ENCODE measurements around the gene LRRC36.
"Not testable (repeated sequence)": the region's sequence is repeated elsewhere in the genome, so short reads cannot be mapped to it uniquely, and the experiment has no call there.

The LRRC36 gene

DNA sequence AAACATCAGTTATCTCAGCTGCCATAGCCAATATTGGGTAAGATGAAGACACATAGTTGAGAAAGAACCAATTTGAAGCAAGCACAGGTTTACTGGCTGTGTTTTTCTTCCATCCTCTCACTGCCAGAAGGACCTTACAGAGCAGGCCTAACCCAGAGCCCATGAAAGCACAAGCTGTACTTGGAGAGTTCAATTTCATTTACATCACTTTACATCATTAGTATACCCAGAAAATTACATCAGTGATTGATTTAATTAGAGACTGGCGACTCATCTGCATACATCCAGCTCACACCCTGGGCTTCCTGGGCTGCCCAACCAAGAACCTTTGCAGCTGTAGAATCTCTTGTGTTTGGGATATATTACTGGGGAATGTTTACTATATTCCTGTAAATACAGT is 23.7 kb downstream of the LRRC36 start:
- no peaks in the 10 kb centered on the region for H3K79me2 ChIP-seq (ENCODE audit: low read length)
- no peak overlapping the region for H3K9ac ChIP-seq (ENCODE audit: low read length)
- no peaks in the 10 kb centered on the region for H4K20me1 ChIP-seq (ENCODE audit: insufficient read depth, low read length)
- H3K4me2 ChIP-seq (ENCODE audit: low read length): no peak overlapping the region
- H3K4me3 ChIP-seq (ENCODE audit: low read length): no peak overlapping the region
- H2AFZ ChIP-seq (ENCODE audit: low read depth, low read length): no peak overlapping the region
- H3K36me3 ChIP-seq (replicated peaks; ENCODE audit: low read depth, low read length): no peaks in the 10 kb centered on the region
- no peaks in the 10 kb centered on the region for H3K4me1 ChIP-seq (ENCODE audit: low read length)
- H3K27ac ChIP-seq (ENCODE audit: low read length): no peak overlapping the region
- no peaks in the 10 kb centered on the region for H3K9me3 ChIP-seq (ENCODE audit: insufficient read depth, low read length)
- H3K27me3 ChIP-seq (ENCODE audit: low read depth, low read length): no peaks in the 10 kb centered on the region
- TF ChIP-seq, protein P1, sequence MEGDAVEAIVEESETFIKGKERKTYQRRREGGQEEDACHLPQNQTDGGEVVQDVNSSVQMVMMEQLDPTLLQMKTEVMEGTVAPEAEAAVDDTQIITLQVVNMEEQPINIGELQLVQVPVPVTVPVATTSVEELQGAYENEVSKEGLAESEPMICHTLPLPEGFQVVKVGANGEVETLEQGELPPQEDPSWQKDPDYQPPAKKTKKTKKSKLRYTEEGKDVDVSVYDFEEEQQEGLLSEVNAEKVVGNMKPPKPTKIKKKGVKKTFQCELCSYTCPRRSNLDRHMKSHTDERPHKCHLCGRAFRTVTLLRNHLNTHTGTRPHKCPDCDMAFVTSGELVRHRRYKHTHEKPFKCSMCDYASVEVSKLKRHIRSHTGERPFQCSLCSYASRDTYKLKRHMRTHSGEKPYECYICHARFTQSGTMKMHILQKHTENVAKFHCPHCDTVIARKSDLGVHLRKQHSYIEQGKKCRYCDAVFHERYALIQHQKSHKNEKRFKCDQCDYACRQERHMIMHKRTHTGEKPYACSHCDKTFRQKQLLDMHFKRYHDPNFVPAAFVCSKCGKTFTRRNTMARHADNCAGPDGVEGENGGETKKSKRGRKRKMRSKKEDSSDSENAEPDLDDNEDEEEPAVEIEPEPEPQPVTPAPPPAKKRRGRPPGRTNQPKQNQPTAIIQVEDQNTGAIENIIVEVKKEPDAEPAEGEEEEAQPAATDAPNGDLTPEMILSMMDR (IDR thresholded peaks at IDR 0.05; ENCODE audit: low read depth, low read length): no peak
- no peak for TF ChIP-seq EZH2phosphoT487 (IDR thresholded peaks at IDR 0.05; ENCODE audit: low read depth)

DNA sequence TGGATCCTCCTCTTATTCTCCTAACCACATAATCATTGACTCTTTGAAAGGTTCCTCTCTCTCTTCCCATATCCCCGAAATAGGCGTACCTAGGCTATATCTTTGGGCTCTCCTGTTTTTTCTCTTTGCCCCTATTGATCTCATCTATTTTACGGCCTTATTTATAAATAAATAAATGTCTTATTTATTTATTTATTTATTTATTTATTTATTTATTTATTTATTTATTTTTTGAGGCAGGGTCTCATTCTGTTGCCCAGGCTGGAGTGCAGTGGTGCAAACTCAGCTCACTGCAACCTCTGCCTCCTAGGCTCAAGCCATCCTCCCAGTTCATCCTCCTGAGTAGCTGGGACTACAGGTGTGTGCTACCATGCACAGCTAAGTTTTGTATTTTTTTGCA is 25.8 kb downstream of the LRRC36 start:
- H3K9me3 ChIP-seq (ENCODE audit: insufficient read depth, low read length); H3K36me3 ChIP-seq (replicated peaks; ENCODE audit: low read depth, low read length); H3K4me3 ChIP-seq (ENCODE audit: low read length); H3K4me1 ChIP-seq (ENCODE audit: low read length); H3K79me2 ChIP-seq (ENCODE audit: low read length); H3K4me2 ChIP-seq (ENCODE audit: low read length); H3K9ac ChIP-seq (ENCODE audit: low read length); H4K20me1 ChIP-seq (ENCODE audit: insufficient read depth, low read length); H2AFZ ChIP-seq (ENCODE audit: low read depth, low read length); H3K27ac ChIP-seq (ENCODE audit: low read length); H3K27me3 ChIP-seq (ENCODE audit: low read depth, low read length): not testable (repeated sequence)

DNA sequence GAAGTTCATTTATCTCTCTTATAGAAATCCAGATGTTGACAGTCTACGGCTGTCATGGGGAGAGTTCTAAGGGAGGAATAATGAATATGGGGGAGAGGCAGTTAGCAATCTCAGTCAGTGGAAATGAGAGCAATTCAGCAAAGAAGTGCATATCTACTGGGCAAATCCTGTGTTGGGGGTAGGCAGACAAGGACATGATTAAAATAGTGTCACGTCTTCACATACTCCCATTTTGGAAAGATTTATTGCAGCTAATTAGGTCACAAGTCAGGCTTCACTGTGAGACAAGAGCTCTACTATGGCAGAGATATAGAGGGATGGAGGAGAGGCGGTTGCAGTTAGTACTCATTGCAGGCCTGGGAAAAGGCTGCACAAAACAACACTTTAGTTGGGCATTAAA is 29.8 kb downstream of the LRRC36 start:
- H3K36me3 ChIP-seq (replicated peaks; ENCODE audit: low read depth, low read length): no peaks in the 10 kb centered on the region
- H4K20me1 ChIP-seq (ENCODE audit: insufficient read depth, low read length): no peaks in the 10 kb centered on the region
- H3K4me3 ChIP-seq (ENCODE audit: low read length): no peak overlapping the region
- H2AFZ ChIP-seq (ENCODE audit: low read depth, low read length): no peak overlapping the region
- H3K4me2 ChIP-seq (ENCODE audit: low read length): no peak overlapping the region
- no peaks in the 10 kb centered on the region for H3K79me2 ChIP-seq (ENCODE audit: low read length)
- TF ChIP-seq, protein P1 (IDR thresholded peaks at IDR 0.05; ENCODE audit: low read depth, low read length): no peak
- no peak for TF ChIP-seq EZH2phosphoT487 (IDR thresholded peaks at IDR 0.05; ENCODE audit: low read depth)
- no peaks in the 10 kb centered on the region for H3K4me1 ChIP-seq (ENCODE audit: low read length)
- H3K9me3 ChIP-seq (ENCODE audit: insufficient read depth, low read length): no peaks in the 10 kb centered on the region
- H3K27me3 ChIP-seq (ENCODE audit: low read depth, low read length): no peaks in the 10 kb centered on the region
- H3K9ac ChIP-seq (ENCODE audit: low read length): no peak overlapping the region
- H3K27ac ChIP-seq (ENCODE audit: low read length): no peak overlapping the region

DNA sequence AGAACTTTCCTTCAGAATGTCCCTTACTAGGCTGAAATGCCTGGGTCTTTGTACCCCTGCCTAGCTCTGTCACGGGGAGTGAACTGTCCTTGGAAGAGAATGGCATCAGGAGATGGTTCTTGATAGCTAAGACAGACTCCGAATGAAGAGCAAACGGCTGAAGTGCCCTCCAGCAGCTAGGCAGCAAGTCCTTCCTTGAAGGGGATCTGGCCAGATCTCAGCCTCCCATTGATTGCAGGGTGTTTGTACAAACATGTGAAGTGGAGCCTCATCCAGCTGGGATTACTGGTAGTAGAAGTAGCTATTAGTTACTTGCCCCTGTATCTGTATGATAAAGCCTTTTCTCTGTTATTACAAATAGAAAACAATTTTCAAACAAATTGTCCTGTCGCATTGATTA is 30.9 kb downstream of the LRRC36 start:
- no peak for TF ChIP-seq EZH2phosphoT487 (IDR thresholded peaks at IDR 0.05; ENCODE audit: low read depth)
- TF ChIP-seq, protein P1 (IDR thresholded peaks at IDR 0.05; ENCODE audit: low read depth, low read length): no peak
- H4K20me1 ChIP-seq (ENCODE audit: insufficient read depth, low read length): no peaks in the 10 kb centered on the region
- H3K9ac ChIP-seq (ENCODE audit: low read length): no peak overlapping the region
- H3K27me3 ChIP-seq (ENCODE audit: low read depth, low read length): no peaks in the 10 kb centered on the region
- H3K4me2 ChIP-seq (ENCODE audit: low read length): no peak overlapping the region
- H3K36me3 ChIP-seq (replicated peaks; ENCODE audit: low read depth, low read length): no peaks in the 10 kb centered on the region
- no peak overlapping the region for H3K4me3 ChIP-seq (ENCODE audit: low read length)
- H3K79me2 ChIP-seq (ENCODE audit: low read length): no peaks in the 10 kb centered on the region
- H3K4me1 ChIP-seq (ENCODE audit: low read length): no peaks in the 10 kb centered on the region
- H3K9me3 ChIP-seq (ENCODE audit: insufficient read depth, low read length): no peaks in the 10 kb centered on the region
- no peak overlapping the region for H2AFZ ChIP-seq (ENCODE audit: low read depth, low read length)
- no peak overlapping the region for H3K27ac ChIP-seq (ENCODE audit: low read length)

DNA sequence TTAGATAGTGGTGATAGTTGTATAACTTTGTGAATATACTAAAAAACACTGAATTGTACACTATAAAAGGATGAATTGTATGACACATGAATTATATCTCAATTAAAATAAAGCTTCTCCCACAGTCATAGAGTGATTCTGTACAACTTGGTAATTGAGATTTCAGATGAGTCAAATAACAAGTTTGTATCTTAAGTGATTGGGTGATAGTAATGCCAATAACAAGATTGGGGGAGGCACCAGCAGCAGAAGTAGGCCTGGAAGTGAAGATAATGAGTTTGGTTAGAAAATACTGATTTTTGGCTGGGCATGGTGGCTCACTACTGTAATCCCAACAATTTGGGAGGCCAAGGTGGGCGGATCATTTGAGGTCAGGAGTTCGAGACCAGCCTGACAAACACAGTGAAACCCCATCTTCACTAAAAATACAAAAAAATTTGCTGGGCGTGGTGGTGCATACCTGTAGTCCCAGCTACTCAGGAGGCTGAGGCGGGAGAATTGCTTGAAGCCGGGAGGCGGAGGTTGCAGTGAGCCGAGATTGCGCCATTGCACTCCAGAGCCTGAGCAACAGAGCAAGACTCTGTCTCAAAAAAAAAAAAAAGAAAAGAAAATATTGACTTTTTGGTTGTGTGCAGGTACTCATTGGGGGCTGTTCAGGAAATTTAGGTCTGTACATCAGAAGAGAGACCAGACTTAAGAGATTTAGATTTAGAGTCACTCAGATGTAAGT is 33.1 kb downstream of the LRRC36 start:
- not testable (repeated sequence) for H3K27me3 ChIP-seq (ENCODE audit: low read depth, low read length); H3K79me2 ChIP-seq (ENCODE audit: low read length); H2AFZ ChIP-seq (ENCODE audit: low read depth, low read length); H3K4me3 ChIP-seq (ENCODE audit: low read length); H3K9me3 ChIP-seq (ENCODE audit: insufficient read depth, low read length); H3K27ac ChIP-seq (ENCODE audit: low read length); H3K4me2 ChIP-seq (ENCODE audit: low read length); H3K36me3 ChIP-seq (replicated peaks; ENCODE audit: low read depth, low read length); H3K9ac ChIP-seq (ENCODE audit: low read length); H4K20me1 ChIP-seq (ENCODE audit: insufficient read depth, low read length)
- H3K4me1 ChIP-seq (ENCODE audit: low read length): peaks cover 15% of the 10 kb centered on the region
